Muscle of leg (tissue), 11 donors: ENCODE measurements around the gene RAB37. TPM values are rescaled to one million over a fixed set of nuclear protein-coding genes. Genes with fewer than 3 reads are reported as not detected.

Source experiments
- DNase-seq: peaks from one replicate; pipeline ENCODE4 v3.0.0; 2013
- H3K27ac ChIP-seq: one replicate; pipeline ENCODE4 v1.5.1; 2013; ENCODE audit warnings: mild to moderate bottlenecking, low read length, control low read depth
- H3K27me3 ChIP-seq: one replicate; pipeline ENCODE4 v1.6.1; 2013; ENCODE audit warnings: low read length; ENCODE audit not compliant: control insufficient read depth, insufficient read depth
- H3K36me3 ChIP-seq: one replicate; pipeline ENCODE4 v1.6.1; 2013; ENCODE audit warnings: low read length; ENCODE audit not compliant: control insufficient read depth, insufficient read depth
- H3K4me1 ChIP-seq: one replicate; pipeline ENCODE4 v1.6.1; 2013; ENCODE audit warnings: low read length; ENCODE audit not compliant: control insufficient read depth, insufficient read depth
- H3K4me3 ChIP-seq: one replicate; pipeline ENCODE4 v1.5.1; 2013; ENCODE audit warnings: low read length, control low read depth
- H3K9me3 ChIP-seq: replicated peaks from 2 replicates; pipeline ENCODE4 v1.6.1; 2013; ENCODE audit warnings: low read depth, low read length; ENCODE audit not compliant: control insufficient read depth
- WGBS: methylation state at CpG from one replicate; pipeline ENCODE4 v1.1.5; 2013; ENCODE audit warnings: missing lambda C conversion rate; ENCODE audit not compliant: insufficient coverage; 5-methylcytosine and 5-hydroxymethylcytosine counted together
- polyA plus RNA-seq, 8 donors: library from polyadenylated mRNA; unstranded; fragments of 120-200 nt; gene quantifications; one replicate each; pipeline versions ENCODE4 v1.2.1 to v1.2.3, GENCODE V29; 2013; ENCODE audit warnings: inconsistent platforms in 1 of 8, low replicate concordance in 1 of 8; ENCODE audit not compliant: insufficient read length in 8 of 8, insufficient read depth in 1 of 8
- total RNA-seq: library from RNA; stranded (reverse); fragments of 120-200 nt; gene quantifications from one replicate; pipeline ENCODE4 v1.2.4, GENCODE V29; 2013

The RAB37 gene
- total and polyA plus RNA-seq, 9 donors = 0.53 to 1.7 (median 1.0) TPM

GRCh38 chr17:74733365-74734122, 3.5 kb upstream of the RAB37 start:
- Histone ChIP-seq H3K36me3 (no peaks in the 10 kb centered on the region), H3K4me1 (peaks cover 23% of the 10 kb centered on the region), H3K9me3 (no peaks in the 10 kb centered on the region), H3K27ac (no peak overlapping the region), H3K4me3 (no peak overlapping the region), H3K27me3 (peaks cover 46% of the 10 kb centered on the region)
- WGBS = 56% methylated on average over 8 of the region's 9 CpGs
- no peak for DNase-seq

- Histone ChIP-seq H3K27me3 (peaks cover 54% of the 10 kb centered on the region), H3K27ac (no peak overlapping the region), H3K4me1 (peaks cover 30% of the 10 kb centered on the region), H3K4me3 (no peak overlapping the region), H3K36me3 (no peaks in the 10 kb centered on the region), H3K9me3 (no peaks in the 10 kb centered on the region)
- DNase-seq = no peak
- 92% methylated on average over 2 of the region's 3 CpGs for WGBS
These were observed 2.8 kb upstream of the RAB37 start for GRCh38 chr17:74734256-74734655.

- Histone ChIP-seq H3K27ac (no peak overlapping the region), H3K9me3 (no peaks in the 10 kb centered on the region), H3K27me3 (peaks cover 56% of the 10 kb centered on the region), H3K36me3 (no peaks in the 10 kb centered on the region), H3K4me3 (peak overlapping the region; percentile 18), H3K4me1 (peaks cover 33% of the 10 kb centered on the region)
- 3% methylated on average over 35 of the region's 38 CpGs for WGBS
- DNase-seq = no peak
These were observed 419 bp downstream of the RAB37 start for GRCh38 chr17:74737299-74738050.

- 29% methylated on average over 8 of the region's 16 CpGs for WGBS
- no peak overlapping the region for H3K27ac ChIP-seq
- peaks cover 37% of the 10 kb centered on the region for H3K4me1 ChIP-seq
- peaks cover 55% of the 10 kb centered on the region for H3K27me3 ChIP-seq
- peak; percentile 78 for DNase-seq
- no peak overlapping the region for H3K4me3 ChIP-seq
- H3K36me3 ChIP-seq = no peaks in the 10 kb centered on the region
- no peaks in the 10 kb centered on the region for H3K9me3 ChIP-seq
These were observed 1.3 kb downstream of the RAB37 start for GRCh38 chr17:74738051-74738996.

- H3K36me3 ChIP-seq = no peaks in the 10 kb centered on the region
- DNase-seq = no peak
- 90% methylated on average over 3 of the region's 12 CpGs for WGBS
- peaks cover 52% of the 10 kb centered on the region for H3K27me3 ChIP-seq
- H3K4me3 ChIP-seq = no peak overlapping the region
- peaks cover 37% of the 10 kb centered on the region for H3K4me1 ChIP-seq
- no peaks in the 10 kb centered on the region for H3K9me3 ChIP-seq
- no peak overlapping the region for H3K27ac ChIP-seq
These were observed 2.3 kb downstream of the RAB37 start for GRCh38 chr17:74739227-74739831.

GRCh38 chr17:74740173-74740572, 3.1 kb downstream of the RAB37 start:
- peaks cover 54% of the 10 kb centered on the region for H3K27me3 ChIP-seq
- no peak overlapping the region for H3K4me3 ChIP-seq
- H3K4me1 ChIP-seq = peaks cover 45% of the 10 kb centered on the region
- H3K9me3 ChIP-seq = no peaks in the 10 kb centered on the region
- no peaks in the 10 kb centered on the region for H3K36me3 ChIP-seq
- no peak overlapping the region for H3K27ac ChIP-seq
- DNase-seq = no peak
- WGBS = 92% methylated on average over 6 of the region's 6 CpGs

- no peak overlapping the region for H3K4me3 ChIP-seq
- peaks cover 45% of the 10 kb centered on the region for H3K4me1 ChIP-seq
- H3K36me3 ChIP-seq = no peaks in the 10 kb centered on the region
- 78% methylated on average over 13 of the region's 17 CpGs for WGBS
- DNase-seq = no peak
- H3K9me3 ChIP-seq = no peaks in the 10 kb centered on the region
- H3K27me3 ChIP-seq = peaks cover 54% of the 10 kb centered on the region
- no peak overlapping the region for H3K27ac ChIP-seq
These were observed 3.8 kb downstream of the RAB37 start for GRCh38 chr17:74740641-74741387.

- no peak for DNase-seq
- H3K4me3 ChIP-seq = no peak overlapping the region
- peaks cover 51% of the 10 kb centered on the region for H3K27me3 ChIP-seq
- WGBS = no CpG with 5 or more reads among the region's 4 CpGs
- H3K9me3 ChIP-seq = no peaks in the 10 kb centered on the region
- H3K27ac ChIP-seq = no peak overlapping the region
- H3K36me3 ChIP-seq = no peaks in the 10 kb centered on the region
- peaks cover 43% of the 10 kb centered on the region for H3K4me1 ChIP-seq
These were observed 5.1 kb downstream of the RAB37 start for GRCh38 chr17:74742153-74742515.

- H3K27ac ChIP-seq = no peak overlapping the region
- H3K4me3 ChIP-seq = no peak overlapping the region
- no peaks in the 10 kb centered on the region for H3K9me3 ChIP-seq
- no peak for DNase-seq
- peaks cover 41% of the 10 kb centered on the region for H3K4me1 ChIP-seq
- H3K36me3 ChIP-seq = no peaks in the 10 kb centered on the region
- WGBS = 85% methylated on average over 8 of the region's 9 CpGs
- H3K27me3 ChIP-seq = peaks cover 51% of the 10 kb centered on the region
These were observed 6.0 kb downstream of the RAB37 start for GRCh38 chr17:74742978-74743545.
